K562 (cell line): ENCODE results near the gene SPON1.
"Not testable (repeated sequence)": the region's sequence is repeated elsewhere in the genome, so short reads cannot be mapped to it uniquely, and the experiment has no call there.

Experiments
- GTF2F1 ChIP-seq: IDR thresholded peaks from 2 replicates; pipeline ENCODE4 v1.6.1; 2011; ENCODE audit warnings: low read depth, low read length, improper control_type of control experiment
- NFXL1 ChIP-seq: fragments of 450-650 bp; formaldehyde crosslinking; IDR thresholded peaks from 2 replicates; pipeline ENCODE4 v1.4.0; 2021; ENCODE audit warnings: mild to moderate bottlenecking
- POLR2A ChIP-seq: fragments of 450-650 bp; conservative IDR thresholded peaks from 2 replicates; pipeline ENCODE4 v1.6.1; 2016
- POLR2AphosphoS5 ChIP-seq: IDR thresholded peaks from 2 replicates; pipeline ENCODE4 v1.6.1; 2011; ENCODE audit warnings: mild to moderate bottlenecking, low read depth, low read length, moderate library complexity; ENCODE audit not compliant: control insufficient read depth, insufficient read depth
- ZNF253 ChIP-seq: fragments of 250-450 bp; sonication (Bioruptor Pico); conservative IDR thresholded peaks from 2 replicates; pipeline ENCODE4 v1.6.1; 2021; ENCODE audit warnings: mild to moderate bottlenecking
- ZNF274 ChIP-seq: IDR thresholded peaks from 2 replicates; pipeline ENCODE4 v1.6.1; 2011; ENCODE audit warnings: low read depth, mild to moderate bottlenecking, low read length, moderate library complexity, borderline replicate concordance
- TF ChIP-seq, protein P1 (sequence below), 3 experiments: IDR thresholded peaks in 2 of 3; conservative IDR thresholded peaks in 1 of 3; 2 replicates each; pipeline ENCODE4 v1.5.1; 2011 to 2012; ENCODE audit warnings: low read length in 3 of 3, mild to moderate bottlenecking in 3 of 3, control low read depth in 2 of 3, improper control_type of control experiment in 1 of 3, inconsistent platforms in 1 of 3, low read depth in 1 of 3, mixed read lengths in 1 of 3, moderate library complexity in 1 of 3; ENCODE audit not compliant: insufficient read depth in 2 of 3
- TF ChIP-seq, protein P2 (sequence below): sonication (generic); formaldehyde crosslinking; IDR thresholded peaks from 2 replicates; pipeline ENCODE4 v1.8.0; 2022; ENCODE audit warnings: missing genetic modification reagents, mild to moderate bottlenecking, borderline replicate concordance
- TF ChIP-seq, protein P3 (sequence below): sonication (generic); formaldehyde crosslinking; IDR thresholded peaks from 2 replicates; pipeline ENCODE4 v1.4.0; 2020; ENCODE audit warnings: mild to moderate bottlenecking, missing genetic modification reagents
- TF ChIP-seq, protein P4 (sequence below): sonication (generic); formaldehyde crosslinking; IDR thresholded peaks from 2 replicates; pipeline ENCODE4 v1.8.1; 2023; ENCODE audit warnings: mild to moderate bottlenecking, missing genetic modification reagents

DNA sequence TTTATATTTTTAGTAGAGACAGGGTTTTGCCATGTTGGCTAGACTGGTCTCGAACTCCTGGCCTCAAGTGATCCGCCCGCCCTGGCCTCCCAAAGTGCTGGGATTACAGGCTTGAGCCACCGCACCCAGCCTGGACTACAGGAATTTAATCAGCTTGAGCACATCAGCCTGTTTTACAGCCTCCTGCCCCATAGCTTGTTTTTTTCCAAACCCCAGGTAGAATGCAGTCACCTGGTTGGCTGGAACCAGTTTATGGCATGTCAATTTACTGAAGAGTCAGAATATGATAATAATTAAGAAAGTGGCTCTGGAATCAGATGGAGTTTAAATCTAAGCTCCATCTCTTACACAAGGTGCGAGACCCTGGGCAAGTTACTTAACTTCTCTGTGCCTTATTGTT lies 36.2 kb upstream of the SPON1 start:
- not testable (repeated sequence) for TF ChIP-seq ZNF274; GTF2F1; POLR2AphosphoS5; ZNF253 (CRISPR knock-in tag); POLR2A; NFXL1 (CRISPR knock-in tag)
- TF ChIP-seq, protein P1, sequence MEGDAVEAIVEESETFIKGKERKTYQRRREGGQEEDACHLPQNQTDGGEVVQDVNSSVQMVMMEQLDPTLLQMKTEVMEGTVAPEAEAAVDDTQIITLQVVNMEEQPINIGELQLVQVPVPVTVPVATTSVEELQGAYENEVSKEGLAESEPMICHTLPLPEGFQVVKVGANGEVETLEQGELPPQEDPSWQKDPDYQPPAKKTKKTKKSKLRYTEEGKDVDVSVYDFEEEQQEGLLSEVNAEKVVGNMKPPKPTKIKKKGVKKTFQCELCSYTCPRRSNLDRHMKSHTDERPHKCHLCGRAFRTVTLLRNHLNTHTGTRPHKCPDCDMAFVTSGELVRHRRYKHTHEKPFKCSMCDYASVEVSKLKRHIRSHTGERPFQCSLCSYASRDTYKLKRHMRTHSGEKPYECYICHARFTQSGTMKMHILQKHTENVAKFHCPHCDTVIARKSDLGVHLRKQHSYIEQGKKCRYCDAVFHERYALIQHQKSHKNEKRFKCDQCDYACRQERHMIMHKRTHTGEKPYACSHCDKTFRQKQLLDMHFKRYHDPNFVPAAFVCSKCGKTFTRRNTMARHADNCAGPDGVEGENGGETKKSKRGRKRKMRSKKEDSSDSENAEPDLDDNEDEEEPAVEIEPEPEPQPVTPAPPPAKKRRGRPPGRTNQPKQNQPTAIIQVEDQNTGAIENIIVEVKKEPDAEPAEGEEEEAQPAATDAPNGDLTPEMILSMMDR (IDR thresholded peaks at IDR 0.05 in 2 of 3, conservative IDR thresholded peaks at IDR 0.05 in 1 of 3; ENCODE audit: insufficient read depth in 2 of 3, low read depth in 1 of 3, low read length in 3 of 3) = not testable (repeated sequence)
- TF ChIP-seq, protein P2, sequence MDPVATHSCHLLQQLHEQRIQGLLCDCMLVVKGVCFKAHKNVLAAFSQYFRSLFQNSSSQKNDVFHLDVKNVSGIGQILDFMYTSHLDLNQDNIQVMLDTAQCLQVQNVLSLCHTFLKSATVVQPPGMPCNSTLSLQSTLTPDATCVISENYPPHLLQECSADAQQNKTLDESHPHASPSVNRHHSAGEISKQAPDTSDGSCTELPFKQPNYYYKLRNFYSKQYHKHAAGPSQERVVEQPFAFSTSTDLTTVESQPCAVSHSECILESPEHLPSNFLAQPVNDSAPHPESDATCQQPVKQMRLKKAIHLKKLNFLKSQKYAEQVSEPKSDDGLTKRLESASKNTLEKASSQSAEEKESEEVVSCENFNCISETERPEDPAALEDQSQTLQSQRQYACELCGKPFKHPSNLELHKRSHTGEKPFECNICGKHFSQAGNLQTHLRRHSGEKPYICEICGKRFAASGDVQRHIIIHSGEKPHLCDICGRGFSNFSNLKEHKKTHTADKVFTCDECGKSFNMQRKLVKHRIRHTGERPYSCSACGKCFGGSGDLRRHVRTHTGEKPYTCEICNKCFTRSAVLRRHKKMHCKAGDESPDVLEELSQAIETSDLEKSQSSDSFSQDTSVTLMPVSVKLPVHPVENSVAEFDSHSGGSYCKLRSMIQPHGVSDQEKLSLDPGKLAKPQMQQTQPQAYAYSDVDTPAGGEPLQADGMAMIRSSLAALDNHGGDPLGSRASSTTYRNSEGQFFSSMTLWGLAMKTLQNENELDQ (CRISPR knock-in tag) = not testable (repeated sequence)
- TF ChIP-seq, protein P3, sequence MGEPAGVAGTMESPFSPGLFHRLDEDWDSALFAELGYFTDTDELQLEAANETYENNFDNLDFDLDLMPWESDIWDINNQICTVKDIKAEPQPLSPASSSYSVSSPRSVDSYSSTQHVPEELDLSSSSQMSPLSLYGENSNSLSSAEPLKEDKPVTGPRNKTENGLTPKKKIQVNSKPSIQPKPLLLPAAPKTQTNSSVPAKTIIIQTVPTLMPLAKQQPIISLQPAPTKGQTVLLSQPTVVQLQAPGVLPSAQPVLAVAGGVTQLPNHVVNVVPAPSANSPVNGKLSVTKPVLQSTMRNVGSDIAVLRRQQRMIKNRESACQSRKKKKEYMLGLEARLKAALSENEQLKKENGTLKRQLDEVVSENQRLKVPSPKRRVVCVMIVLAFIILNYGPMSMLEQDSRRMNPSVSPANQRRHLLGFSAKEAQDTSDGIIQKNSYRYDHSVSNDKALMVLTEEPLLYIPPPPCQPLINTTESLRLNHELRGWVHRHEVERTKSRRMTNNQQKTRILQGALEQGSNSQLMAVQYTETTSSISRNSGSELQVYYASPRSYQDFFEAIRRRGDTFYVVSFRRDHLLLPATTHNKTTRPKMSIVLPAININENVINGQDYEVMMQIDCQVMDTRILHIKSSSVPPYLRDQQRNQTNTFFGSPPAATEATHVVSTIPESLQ (CRISPR knock-in tag) = not testable (repeated sequence)
- TF ChIP-seq, protein P4, sequence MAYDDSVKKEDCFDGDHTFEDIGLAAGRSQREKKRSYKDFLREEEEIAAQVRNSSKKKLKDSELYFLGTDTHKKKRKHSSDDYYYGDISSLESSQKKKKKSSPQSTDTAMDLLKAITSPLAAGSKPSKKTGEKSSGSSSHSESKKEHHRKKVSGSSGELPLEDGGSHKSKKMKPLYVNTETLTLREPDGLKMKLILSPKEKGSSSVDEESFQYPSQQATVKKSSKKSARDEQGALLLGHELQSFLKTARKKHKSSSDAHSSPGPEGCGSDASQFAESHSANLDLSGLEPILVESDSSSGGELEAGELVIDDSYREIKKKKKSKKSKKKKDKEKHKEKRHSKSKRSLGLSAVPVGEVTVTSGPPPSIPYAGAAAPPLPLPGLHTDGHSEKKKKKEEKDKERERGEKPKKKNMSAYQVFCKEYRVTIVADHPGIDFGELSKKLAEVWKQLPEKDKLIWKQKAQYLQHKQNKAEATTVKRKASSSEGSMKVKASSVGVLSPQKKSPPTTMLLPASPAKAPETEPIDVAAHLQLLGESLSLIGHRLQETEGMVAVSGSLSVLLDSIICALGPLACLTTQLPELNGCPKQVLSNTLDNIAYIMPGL = not testable (repeated sequence)
